IPS-NIHi7 (cell line): ENCODE measurements around the gene TIMP1.

ENCODE experiments used
- DNase-seq: peaks from one replicate; pipeline ENCODE4 v3.0.0; 2012; ENCODE audit warnings: mixed read lengths; ENCODE audit errors: extremely low spot score

TIMP1 gene

GRCh38 chrX:47573341-47574075, 8.7 kb upstream of the TIMP1 start:
- DNase-seq, result peak; percentile 64

- DNase-seq, result no peak
Measured at GRCh38 chrX:47574076-47574546, 8.1 kb upstream of the TIMP1 start.

GRCh38 chrX:47574547-47575301, 7.5 kb upstream of the TIMP1 start:
- no peak for DNase-seq

GRCh38 chrX:47576021-47576898, 6.0 kb upstream of the TIMP1 start:
- no peak for DNase-seq

- DNase-seq, result no peak
Measured at GRCh38 chrX:47577424-47577823, 4.8 kb upstream of the TIMP1 start.

GRCh38 chrX:47577901-47578300, 4.3 kb upstream of the TIMP1 start:
- DNase-seq, result no peak

- no peak for DNase-seq
Measured at GRCh38 chrX:47578692-47579091, 3.5 kb upstream of the TIMP1 start.

GRCh38 chrX:47579537-47579936, 2.7 kb upstream of the TIMP1 start:
- no peak for DNase-seq

GRCh38 chrX:47583240-47583861, 1.1 kb downstream of the TIMP1 start:
- DNase-seq, result no peak

GRCh38 chrX:47584714-47585113, 2.5 kb downstream of the TIMP1 start:
- no peak for DNase-seq

GRCh38 chrX:47585273-47585672, 3.0 kb downstream of the TIMP1 start:
- no peak for DNase-seq

GRCh38 chrX:47586043-47586787, 4.0 kb downstream of the TIMP1 start:
- DNase-seq, result no peak

GRCh38 chrX:47587091-47587891, 5.1 kb downstream of the TIMP1 start:
- DNase-seq, result no peak

GRCh38 chrX:47587906-47588735, 5.9 kb downstream of the TIMP1 start:
- DNase-seq, result no peak

- DNase-seq, result no peak
Measured at GRCh38 chrX:47590984-47591383, 8.7 kb downstream of the TIMP1 start.

GRCh38 chrX:47593522-47593921, 11.3 kb downstream of the TIMP1 start:
- no peak for DNase-seq

GRCh38 chrX:47595716-47596251, 13.5 kb downstream of the TIMP1 start:
- DNase-seq, result no peak

GRCh38 chrX:47596256-47596655, 14.0 kb downstream of the TIMP1 start:
- DNase-seq, result no peak

- DNase-seq, result no peak
Measured at GRCh38 chrX:47597222-47597621, 15.0 kb downstream of the TIMP1 start.
